ENCODE results near the gene FAAP24.
"Not testable (repeated sequence)": the region's sequence is repeated elsewhere in the genome, so short reads cannot be mapped to it uniquely, and the experiment has no call there.

The FAAP24 gene
- total RNA-seq = 1.1 to 8.1 (median 5.1) reads per million in 18 experiments

- peak; percentile 100 for DNase-seq
Measured at GRCh38 chr19:32971715-32972540, at the start of gene FAAP24, which contains the start of gene CEP89. TSS of gene FAAP24 (plus strand) at chr19:32972242. CDS start at chr19:32973197, 955 bp downstream. TSS of gene CEP89 (minus strand) at chr19:32971958. CDS start at chr19:32971874, 84 bp downstream.

DNA sequence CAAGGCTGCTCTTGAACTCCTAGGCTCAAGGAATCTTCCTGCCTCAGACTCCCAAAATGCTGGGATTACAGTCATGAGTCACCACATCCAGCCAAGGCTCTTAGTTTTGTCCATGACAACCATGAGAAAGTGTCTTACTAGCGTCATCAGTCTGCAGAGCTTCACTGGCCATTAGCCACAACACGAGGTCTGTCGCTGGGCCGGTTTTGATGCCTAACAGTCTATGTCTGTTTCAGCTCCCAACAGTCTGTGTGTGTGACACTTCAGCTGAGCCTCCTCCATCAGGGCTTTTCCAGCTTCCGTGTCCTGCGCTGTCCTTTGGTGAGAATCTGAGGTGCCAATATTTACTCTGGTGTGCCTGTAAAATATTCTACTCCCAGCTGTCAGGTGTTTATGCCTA is 47.8 kb upstream of the FAAP24 start:
- DNase-seq = no peak

- DNase-seq = no peak
Measured at GRCh38 chr19:32928806-32929205, 43.2 kb upstream of the FAAP24 start.

DNA sequence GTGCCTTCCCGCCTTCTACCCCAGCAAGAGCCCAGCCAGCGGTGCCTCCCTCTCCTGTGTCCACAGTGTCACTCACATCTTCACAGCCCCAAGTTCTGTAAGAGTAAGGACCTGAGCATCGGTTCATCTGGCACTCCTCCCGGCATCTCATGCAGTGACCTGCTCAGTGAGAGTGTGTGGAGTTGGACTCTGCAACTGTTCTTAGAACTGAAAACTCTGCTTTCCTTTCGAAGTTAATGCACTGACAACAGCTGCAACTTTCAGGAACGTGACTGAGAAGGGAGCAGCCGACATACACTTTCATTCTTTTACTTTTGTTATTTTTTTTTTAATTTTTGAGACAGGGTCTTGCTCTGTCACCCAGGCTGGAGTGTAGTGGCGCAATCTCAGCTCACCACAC is 41.5 kb upstream of the FAAP24 start:
- DNase-seq = no peak

GRCh38 chr19:32933571-32933970 is 38.5 kb upstream of the FAAP24 start:
- no peak for DNase-seq

DNA sequence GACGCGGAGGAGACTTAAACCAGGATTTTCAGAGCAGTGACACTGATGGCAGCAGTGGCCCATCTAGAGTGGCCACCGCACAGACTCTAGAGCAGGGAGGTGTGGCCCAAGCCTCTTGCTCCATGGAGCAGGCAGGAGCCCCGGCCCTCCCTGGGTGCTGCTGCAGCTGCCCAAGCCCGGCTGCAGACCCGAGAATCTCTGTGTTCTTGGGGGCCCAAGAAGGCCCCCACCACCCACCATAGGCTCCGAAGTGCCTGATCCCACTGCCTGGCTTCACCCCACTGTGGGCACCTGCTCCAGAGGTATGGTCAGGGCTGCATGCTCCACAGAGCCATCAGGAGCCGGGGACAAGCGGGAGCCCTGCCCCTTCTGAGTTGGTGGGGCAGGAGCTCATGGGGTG is 36.4 kb upstream of the FAAP24 start:
- DNase-seq = no peak

DNA sequence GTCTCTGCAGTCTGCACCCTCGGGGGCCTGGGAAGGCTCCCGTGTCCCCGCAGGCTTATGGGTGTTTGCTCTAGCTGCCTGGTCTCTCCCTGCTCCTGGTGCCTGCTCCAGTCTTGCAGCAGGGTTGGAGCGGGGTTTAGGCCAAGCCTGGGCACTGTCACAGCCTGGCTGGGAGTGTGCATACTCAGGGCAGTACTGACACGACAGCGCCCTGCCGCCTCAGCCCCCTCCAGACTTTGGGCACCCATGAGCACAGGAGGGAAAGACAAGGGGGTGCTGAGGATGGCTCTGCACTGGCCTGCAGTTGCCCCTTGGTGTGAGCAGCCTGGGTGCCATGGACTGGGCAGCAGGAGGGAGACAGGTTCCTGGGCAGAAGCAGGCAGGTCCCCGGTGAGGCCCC is 36.0 kb upstream of the FAAP24 start:
- no peak for DNase-seq

DNA sequence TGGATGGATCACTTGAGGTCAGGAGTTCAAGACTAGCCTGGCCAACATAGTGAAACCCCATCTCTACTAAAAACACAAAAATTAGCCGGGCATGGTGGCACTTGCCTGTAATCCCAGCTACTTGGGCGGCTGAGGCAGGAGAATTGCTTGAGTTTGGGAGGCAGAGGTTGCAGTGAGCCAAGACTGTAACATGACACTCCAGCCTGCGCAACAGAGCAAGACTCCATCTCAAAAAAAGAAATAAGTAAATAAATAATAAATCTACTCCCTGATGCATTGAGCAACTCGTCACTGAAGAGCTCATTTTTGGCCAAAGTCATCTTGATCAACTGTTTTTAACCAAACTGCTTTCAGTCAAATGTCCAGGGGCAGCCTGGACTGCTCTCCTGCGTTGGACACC is 30.8 kb upstream of the FAAP24 start:
- not testable (repeated sequence) for DNase-seq

DNA sequence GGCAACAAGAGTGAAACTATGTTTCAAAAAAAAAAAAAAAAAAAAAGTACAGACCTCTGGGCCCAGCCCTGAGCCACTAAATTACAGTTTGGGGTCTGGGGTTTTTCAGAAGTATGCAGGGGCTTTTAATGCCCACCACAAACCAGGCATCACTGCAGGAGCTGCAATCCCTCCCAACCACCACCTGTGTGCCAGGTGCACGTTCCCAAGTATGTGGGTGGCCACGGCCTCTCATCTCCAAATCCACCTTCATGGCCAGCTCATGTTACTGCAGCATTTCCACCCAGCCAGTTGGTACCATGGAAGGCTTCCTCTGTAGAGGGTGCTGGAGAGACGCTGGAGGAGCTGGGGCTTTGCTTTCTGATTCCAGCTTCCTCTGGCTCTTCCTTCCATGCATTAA is 26.8 kb upstream of the FAAP24 start:
- no peak for DNase-seq

DNA sequence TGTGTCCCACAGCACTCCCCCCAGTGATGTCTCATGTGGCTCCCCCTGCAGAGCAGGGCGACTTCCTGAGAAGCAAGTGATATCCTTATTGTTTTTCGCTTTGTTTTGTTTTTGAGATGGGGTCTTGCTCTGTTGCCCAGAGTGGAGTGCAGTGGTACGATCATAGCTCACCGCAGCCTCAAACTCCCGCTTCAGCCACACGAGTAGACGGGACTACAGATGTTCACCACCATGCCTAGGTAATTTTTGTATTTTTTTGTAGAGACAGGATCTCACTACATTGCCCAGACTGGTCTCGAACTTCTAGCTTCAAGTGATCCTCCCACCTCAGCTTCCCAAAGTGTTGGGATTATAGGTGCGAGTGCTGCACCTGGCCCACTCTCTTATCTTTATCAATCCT is 5.3 kb upstream of the FAAP24 start:
- no peak for DNase-seq

DNA sequence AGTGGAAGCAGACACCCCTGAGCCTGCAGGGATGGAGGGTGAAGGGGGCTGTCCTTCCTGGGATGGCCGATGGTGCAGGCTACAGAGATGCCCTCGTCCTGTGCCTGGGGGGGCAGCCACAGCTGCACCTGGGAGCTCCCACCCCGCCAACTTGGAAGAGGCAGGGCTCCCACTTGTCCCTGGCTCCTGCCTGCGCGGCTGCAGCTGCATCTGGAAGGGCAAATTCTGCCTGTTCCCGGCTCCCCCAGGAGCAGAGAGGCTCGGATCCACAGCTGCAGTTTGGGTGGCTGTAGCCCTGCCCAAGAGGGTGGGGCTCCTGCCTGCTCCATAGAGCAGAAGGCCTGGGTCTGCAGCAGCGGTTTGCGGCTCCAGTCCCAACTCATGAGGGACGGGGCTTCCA is 2.5 kb upstream of the FAAP24 start:
- DNase-seq = no peak

DNA sequence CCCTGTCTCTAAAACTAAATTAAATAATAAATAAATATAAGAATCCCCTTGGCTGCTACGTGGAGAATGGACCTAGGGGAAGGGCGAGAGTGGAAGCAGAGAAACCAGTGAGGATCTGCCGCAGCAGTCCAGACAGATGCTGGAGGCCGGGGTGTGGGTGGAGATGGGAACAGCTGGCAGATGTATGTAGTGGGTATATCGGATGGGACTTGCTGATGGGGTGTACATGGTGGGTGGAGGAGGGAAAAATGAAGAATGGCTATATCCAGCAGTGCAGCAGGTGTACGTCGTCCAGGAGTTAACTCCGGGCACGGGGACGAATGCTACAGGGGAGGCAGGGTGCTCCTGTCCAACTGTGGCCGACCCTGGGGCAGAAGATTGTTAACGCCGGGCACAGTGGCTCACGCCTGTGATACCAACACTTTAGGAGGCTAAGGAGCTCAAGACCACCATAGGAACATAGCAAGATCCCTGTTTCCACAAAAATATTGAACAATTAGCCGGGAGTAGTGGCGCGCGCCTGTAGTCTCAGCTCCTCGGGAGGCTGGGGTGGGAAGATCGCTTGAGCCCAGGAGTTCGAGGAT is 938 bp upstream of the FAAP24 start:
- no peak for DNase-seq

GRCh38 chr19:32976223-32976805 is 4.3 kb downstream of the FAAP24 start:
- DNase-seq = peak; percentile 65 to 73

GRCh38 chr19:32977280-32977679 is 5.2 kb downstream of the FAAP24 start:
- DNase-seq = peak in 1 of 2 donors; percentile 9

DNA sequence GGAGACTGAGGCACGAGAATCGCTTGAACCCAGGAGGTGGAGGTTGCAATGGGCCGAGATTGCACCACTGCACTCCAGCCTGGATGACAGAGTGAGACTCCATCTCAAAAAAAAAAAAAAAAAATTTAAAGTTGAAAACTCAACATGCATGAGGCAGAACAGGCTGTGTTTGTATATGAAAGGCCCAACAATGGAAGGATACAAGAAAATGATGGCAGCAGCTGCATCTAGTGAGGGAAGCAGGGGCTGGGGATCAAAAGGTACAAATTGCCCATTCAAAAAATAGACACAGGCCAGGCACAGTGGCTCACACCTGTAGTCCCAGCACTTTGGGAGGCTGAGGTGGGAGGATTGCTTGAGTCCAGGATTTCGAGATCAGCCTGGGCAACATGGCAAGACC is 5.8 kb downstream of the FAAP24 start:
- DNase-seq = not testable (repeated sequence)

- DNase-seq = not testable (repeated sequence)
Measured at GRCh38 chr19:32979807-32980206, 7.8 kb downstream of the FAAP24 start.

GRCh38 chr19:32982488-32982887 is 10.4 kb downstream of the FAAP24 start:
- not testable (repeated sequence) for DNase-seq

DNA sequence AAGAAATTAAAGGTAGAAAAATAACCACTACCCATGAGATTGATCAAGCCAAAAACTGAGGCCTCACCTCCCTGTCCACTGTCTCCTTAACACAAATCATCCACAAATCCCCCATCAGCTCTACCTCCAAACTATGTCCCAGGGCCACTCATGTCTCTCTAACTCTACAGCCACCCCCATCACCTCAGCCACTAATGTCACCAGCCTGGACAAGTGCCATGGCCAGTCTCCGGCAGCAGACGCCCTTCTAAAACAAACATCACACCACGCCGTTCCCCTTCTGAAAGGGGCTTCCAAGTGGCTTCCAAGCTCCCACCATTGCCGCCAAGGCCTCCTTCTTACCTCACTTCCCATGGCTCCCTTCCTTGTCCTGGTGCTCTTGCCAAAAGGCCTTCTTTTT is 16.2 kb downstream of the FAAP24 start:
- not testable (repeated sequence) for DNase-seq

- no peak for DNase-seq
Measured at GRCh38 chr19:32988724-32989123, 16.7 kb downstream of the FAAP24 start.

GRCh38 chr19:32995966-32996365 is 23.9 kb downstream of the FAAP24 start:
- DNase-seq = not testable (repeated sequence)

DNA sequence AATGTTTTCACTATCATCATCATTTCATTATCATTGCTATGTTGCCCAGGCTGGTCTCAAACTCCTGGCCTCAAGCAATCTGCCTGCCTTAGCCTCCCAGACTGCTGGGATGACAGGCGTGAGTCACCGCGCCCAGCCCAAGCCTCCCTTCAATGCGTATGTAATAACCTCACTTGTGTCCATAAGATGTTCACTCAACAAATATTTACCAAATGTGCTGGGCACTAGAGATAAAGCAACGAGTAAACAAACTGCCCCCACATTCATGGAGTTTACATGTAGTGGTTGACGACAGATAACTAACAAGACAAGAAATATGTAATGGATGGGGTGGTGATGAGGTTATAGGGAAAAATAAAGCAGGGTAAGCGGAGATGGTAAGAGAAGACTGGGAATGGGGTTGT is 25.0 kb downstream of the FAAP24 start:
- DNase-seq = not testable (repeated sequence)

DNA sequence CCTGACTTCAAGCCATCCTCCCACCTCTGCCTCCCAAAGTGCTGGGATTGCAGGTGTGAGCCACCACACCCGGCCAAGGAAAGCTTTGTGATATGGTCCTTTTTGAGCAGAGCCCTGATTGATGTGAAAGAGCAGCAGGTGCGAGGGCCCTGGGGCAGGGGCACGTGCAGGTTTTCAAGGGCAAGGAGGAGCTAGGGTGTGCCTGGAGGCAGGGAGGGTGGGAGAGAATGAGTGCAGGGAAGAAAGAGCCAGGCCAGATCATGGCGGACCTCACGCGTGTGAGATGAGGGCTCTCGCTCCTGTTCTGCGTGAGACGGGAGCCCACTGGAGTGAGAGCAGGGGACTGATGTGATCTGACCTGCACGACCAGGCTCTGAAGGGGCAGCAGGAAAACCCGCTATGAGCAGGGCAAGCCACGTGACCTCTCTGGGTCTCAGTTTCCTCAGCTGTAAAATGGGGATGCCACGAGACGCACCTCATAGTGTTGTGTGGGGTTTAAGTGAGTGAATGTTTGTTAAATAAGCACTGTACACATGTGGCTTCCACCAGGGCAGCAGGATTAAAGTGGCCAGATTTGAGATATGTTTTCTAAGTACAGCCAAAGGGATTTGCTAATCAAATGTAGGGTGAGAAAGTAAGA is 25.8 kb downstream of the FAAP24 start:
- no peak for DNase-seq

DNA sequence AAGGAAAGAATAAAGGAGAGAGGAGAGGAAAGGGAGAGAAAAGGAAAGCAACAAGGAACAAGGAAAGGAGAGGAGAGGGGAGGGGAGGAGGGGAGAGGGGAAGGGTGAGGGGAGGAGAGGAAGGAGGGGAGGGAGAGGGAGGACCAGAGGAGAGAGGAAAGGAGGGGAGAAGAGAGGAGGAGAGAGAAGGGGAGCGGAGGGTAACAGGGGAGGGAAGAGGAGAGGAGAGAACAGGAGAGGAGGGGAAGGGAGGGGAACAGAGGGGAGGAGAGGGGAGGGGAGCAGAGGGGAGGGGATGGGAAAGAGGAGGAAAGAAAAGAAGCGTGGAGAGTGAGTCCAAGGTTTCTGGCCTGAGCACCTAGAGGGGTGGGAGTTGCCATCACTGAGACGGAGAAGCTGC is 26.7 kb downstream of the FAAP24 start:
- DNase-seq = no peak

Data from inflammatory macrophage (primary cell).